ENCODE results near the gene RLN1. TPM values are rescaled to one million over a fixed set of nuclear protein-coding genes. Genes with fewer than 3 reads are reported as not detected.

The RLN1 gene
- total and polyA plus RNA-seq, 2 of the 4 experiments (the other 2 are of a cell fraction) = not detected

GRCh38 chr9:5352637-5353248, 13.1 kb upstream of the RLN1 start:
- dilution Hi-C loops (cut with HindIII; ENCODE audit: low sequenced_read_pairs, unreplicated experiment) (no loop called here), in situ Hi-C loops (cut with MboI; ENCODE audit: low sequenced_read_pairs) (no loop called here), intact Hi-C loops (cut with micrococcal nuclease) (no loop called here)
- Histone ChIP-seq H2AFZ (replicated peaks; ENCODE audit: low read length, poor library complexity) (no peak overlapping the region), H3K4me2 (ENCODE audit: low read depth, low read length) (no peak overlapping the region), H3K27ac (ENCODE audit: insufficient read depth, low read length) (no peak overlapping the region), H3K9ac (ENCODE audit: low read depth, low read length) (no peak overlapping the region), H2BK5ac (ENCODE audit: low read depth, low read length, poor library complexity, severe bottlenecking) (no peak overlapping the region), H3K79me1 (ENCODE audit: low read depth in 1 of 2, low read length in 2 of 2) (no peaks in the 10 kb centered on the region), H3K9me3 (ENCODE audit: control insufficient read depth, insufficient read depth, low read length) (peaks cover 3% of the 10 kb centered on the region; the same call in 1 of the 2 replicates), H3K36me3 (ENCODE audit: control insufficient read depth, insufficient read depth, low read length) (no peaks in the 10 kb centered on the region), H2BK20ac (ENCODE audit: low read depth, low read length) (no peak overlapping the region), H2AK5ac (ENCODE audit: low read depth, low read length) (no peak overlapping the region), H2AK9ac (replicated peaks; ENCODE audit: low read depth, low read length, poor library complexity) (no peak overlapping the region), H2BK15ac (ENCODE audit: low read depth, low read length) (no peak overlapping the region), H3K4me1 (ENCODE audit: control insufficient read depth, insufficient read depth, low read length) (no peaks in the 10 kb centered on the region), H3K14ac (replicated peaks; ENCODE audit: low read depth, low read length) (no peak overlapping the region), H3K27me3 (ENCODE audit: control insufficient read depth, insufficient read depth, low read length) (peaks cover 1% of the 10 kb centered on the region; the same call in 1 of the 2 replicates), H3K56ac (ENCODE audit: extremely low read depth, insufficient read depth, low read length) (no peak overlapping the region), H4K8ac (ENCODE audit: low read depth in 2 of 2, low read length in 2 of 2) (no peak overlapping the region), H3K4me3 (ENCODE audit: insufficient read depth, low read depth, low read length) (no peak overlapping the region), H3K18ac (ENCODE audit: low read depth, low read length) (no peak overlapping the region), H4K91ac (ENCODE audit: insufficient read depth, low read depth, low read length) (no peak overlapping the region), H3K4ac (ENCODE audit: low read depth, low read length) (no peak overlapping the region), H3K23ac (ENCODE audit: low read depth, low read length) (no peak overlapping the region), H3K9me1 (ENCODE audit: insufficient read depth, low read length) (no peaks in the 10 kb centered on the region), H2BK120ac (ENCODE audit: low read depth, low read length) (no peak overlapping the region), H4K20me1 (ENCODE audit: insufficient read depth, low read length) (no peaks in the 10 kb centered on the region), H4K5ac (ENCODE audit: low read depth, low read length) (no peak overlapping the region)
- no TSS peak for BruUV-seq (replicated peaks)
- CTCF ChIA-PET = interaction anchor here (0.6 kb wide), 1 partner anchor 39 kb away, joined by 3 read pairs; no protein-coding TSS in a partner anchor
- ATAC-seq (ENCODE audit: low read depth) = no peak
- WGBS, 2 experiments (ENCODE audit: extremely low coverage in 2 of 2, insufficient read length in 1 of 2) = no CpG with 5 or more reads among the region's 1 CpG
- POLR2A ChIA-PET (ENCODE audit: unreplicated experiment) = no interaction called here
- DNase-seq = no peak
- TF ChIP-seq RCOR1 (IDR thresholded peaks at IDR 0.05; ENCODE audit: insufficient replicate concordance, low read length) (no peak), SMC3 (IDR thresholded peaks at IDR 0.05; ENCODE audit: low read depth, low read length) (no peak), MAFK (IDR thresholded peaks at IDR 0.05; ENCODE audit: low read depth, low read length) (no peak), POLR2A (IDR thresholded peaks at IDR 0.05; ENCODE audit: low read depth, low read length) (no peak), FOS (IDR thresholded peaks at IDR 0.05; ENCODE audit: low read depth, low read length) (no peak), USF2 (IDR thresholded peaks at IDR 0.05; ENCODE audit: low read depth, low read length) (no peak), MAZ (IDR thresholded peaks at IDR 0.05; ENCODE audit: borderline replicate concordance, low read depth, low read length) (no peak)

Measured in IMR-90 (cell line).